ENCODE results near the gene TRMU.

TRMU gene

GRCh38 chr22:46338636-46339035, 3.1 kb downstream of the TRMU start:
- no peak for DNase-seq

DNA sequence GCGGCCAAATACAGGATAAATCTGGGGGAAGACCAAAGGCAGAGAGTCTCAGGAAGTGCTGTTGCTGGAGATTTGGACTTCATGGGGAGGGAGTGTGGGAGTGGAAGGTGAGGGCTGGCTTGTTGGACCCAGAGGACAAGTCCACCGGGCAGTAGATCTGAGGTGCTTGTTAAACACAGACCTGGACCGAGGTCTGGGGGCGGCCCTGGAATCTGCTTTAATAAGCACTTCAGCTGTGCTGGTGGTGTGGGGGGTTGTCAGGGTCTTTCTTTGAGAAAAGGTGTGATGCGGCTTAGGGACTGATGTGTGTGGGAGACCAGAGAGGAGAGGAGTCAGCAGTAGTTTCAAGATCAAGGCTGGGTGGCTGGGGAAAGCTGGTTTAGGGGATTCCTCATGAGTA, 4.4 kb downstream of the TRMU start:
- no peak for DNase-seq

- DNase-seq = no peak
Observed at GRCh38 chr22:46340676-46341075, 5.2 kb downstream of the TRMU start.

DNA sequence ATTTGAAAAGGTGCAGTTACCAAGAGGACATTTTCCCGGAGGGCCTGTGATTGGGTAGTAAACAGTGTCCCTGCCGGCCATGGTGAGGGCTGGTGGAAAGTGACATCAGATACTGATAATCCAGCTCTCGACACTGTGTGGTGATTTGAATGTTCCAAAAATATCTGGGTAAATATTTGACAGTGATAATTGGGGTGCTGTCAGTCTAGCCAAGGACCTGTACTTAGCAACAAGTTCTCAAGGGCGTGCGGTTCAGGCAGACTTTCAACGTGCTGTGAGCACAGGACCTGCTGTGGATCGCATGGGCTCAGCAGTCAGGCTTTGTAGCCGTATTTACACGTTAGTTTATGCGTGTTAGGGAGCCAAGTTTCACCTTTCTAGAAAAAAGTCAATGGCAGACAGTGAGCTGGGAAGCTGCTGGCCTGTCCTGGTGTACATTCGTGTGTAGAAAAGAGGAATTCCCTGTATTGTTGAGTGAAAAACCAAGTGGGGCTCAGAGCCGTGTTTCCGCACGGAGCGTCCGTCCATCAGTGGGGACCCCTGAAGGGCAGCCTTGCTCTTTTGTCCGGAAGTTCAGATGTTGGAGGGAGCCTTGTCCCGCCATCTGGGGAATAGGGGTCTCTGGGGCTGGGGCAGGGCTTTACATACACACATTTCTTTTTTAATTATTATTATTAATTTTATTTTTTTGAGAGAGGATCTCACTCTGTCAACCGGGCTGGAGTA, 11.3 kb downstream of the TRMU start:
- no peak for DNase-seq

- DNase-seq = no peak
Observed at GRCh38 chr22:46347646-46348045, 12.1 kb downstream of the TRMU start.

GRCh38 chr22:46348099-46348695, 12.7 kb downstream of the TRMU start:
- DNase-seq = no peak

DNA sequence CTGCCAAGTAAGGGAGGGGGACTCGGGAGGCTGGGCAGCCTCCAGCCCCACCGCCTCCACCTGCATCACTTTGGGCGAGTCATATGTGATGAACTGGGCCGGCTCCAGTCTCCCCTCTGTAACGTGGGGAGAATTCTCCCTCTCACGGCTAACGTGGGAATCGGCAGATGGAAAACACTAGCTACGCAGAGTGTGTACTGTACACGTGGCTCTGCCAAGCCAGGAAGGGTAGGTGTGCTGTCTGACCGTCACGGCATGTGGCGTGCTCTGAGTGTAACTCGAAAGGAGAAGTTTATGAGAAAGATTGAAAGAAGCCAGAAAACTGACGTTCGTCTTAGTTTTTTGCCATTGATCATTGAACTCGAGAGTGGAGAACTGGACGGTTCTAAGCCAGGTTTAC, 13.7 kb downstream of the TRMU start:
- DNase-seq = no peak

DNA sequence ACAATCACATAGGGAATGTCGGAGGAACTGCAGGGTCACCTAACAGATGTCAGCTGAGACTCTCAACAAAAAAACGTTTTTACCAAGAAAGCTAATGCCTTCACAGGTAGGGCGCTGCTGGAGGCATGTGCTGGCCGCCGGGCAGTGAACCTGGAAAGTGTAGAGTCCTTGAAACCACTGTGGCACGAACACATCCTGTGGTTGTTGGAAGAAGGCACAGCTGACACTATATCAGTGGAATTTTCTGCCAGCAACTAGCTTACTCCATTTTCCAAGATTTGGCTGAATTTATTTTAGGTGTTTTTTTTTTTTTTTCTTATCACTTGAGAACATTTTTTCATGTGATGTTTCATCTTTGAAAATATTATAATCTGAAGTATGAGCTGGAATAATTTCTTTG, 14.2 kb downstream of the TRMU start:
- no peak for DNase-seq

- no peak for DNase-seq
Observed at GRCh38 chr22:46350121-46350520, 14.6 kb downstream of the TRMU start.

- no peak for DNase-seq
Observed at GRCh38 chr22:46350646-46351045, 15.1 kb downstream of the TRMU start.

GRCh38 chr22:46351131-46351735, 15.7 kb downstream of the TRMU start:
- no peak for DNase-seq

- DNase-seq = no peak
Observed at GRCh38 chr22:46351767-46352166, 16.3 kb downstream of the TRMU start.

DNA sequence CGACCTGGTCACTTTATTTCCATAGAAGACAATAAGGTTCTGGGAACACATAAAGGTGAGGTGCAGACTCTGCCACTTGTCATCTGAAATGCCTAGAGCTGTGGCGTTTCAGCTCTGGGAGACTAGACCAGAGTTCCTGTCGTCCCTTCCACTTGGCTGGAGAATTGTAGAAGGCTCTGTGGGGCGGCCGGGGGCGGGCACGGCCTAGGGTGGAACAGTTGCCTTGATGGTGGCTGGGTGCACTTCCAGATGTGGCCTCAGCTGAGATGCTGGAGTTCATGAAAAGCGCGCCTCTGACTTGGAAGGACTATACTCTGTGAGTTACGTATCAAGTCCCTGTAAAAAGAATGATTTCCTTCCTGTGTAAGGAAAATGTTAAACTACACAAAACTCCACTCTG, 16.8 kb downstream of the TRMU start:
- DNase-seq = no peak

DNA sequence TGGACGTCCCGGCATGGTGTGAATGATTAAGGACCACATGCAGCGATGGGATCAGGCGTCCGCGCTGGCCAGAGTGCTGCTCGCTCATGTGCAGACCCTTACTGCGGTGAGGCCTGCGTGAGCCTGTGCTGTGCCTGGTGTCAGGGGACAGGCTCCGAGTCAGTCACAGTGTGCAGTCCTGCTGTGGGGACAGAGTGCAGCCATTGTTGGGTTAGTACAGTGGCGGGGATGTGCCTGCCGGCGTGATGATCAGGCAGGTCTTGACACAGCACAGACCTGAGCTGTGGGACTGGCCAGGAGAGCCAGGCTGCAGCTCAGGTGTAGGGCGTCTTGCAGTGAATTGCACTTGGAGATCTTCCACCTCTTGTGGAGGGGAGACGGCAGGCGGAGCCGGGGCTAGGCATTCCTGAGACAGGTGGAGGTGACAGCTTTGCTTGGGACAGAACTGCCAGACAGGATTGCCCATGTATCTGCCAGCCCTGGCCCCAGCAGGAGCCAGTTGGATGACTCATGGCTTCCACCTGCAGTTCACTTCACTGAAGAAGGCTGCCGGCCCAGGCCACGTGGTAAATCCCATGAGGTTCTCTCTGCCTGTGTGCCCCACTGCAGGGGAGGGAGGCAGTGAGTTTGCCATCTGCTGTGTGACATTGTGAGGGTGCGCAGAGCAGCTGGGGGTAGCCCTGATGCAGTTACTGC, 17.3 kb downstream of the TRMU start:
- DNase-seq = no peak

GRCh38 chr22:46353483-46354105, 18.1 kb downstream of the TRMU start:
- DNase-seq = no peak

DNA sequence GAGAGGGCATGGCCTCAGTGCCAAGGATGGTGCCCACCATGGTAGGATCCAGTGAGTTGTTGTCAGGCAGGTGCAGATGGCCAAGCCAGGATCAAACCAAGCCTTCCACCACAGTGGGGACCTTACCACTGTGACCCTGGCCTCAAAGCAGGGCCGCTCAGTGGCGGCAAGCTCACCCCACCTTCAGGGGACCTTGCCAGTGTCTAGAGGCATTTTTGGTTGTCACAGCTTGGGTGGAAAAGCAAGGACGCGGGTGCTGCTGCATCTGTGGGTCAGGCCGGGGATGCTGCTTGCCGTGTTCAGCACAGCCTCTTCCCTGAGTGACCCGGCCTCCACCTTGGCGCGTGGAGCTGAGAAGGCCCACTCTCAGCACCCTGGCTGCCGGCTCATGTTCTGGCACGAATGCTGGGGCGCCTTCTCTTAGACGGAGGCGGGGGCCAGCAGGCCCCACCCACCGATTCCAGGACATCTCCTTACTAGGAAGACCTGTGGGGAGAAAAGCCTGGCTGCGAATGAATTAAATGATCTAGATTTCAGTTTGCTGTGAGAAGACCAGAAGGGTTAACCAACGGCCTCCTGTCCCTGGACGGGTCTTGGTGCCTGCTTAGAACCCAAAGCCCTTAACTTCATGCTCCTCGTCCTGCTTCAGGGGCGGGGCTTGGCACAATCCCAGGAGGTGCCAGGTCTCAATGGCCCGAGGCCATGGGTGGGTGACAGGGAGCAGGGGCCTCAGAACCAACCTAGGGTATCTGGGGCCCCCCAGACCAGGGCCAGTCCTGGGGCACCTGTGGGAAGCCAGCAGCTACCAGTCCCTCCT, 18.9 kb downstream of the TRMU start:
- DNase-seq = no peak

- DNase-seq = no peak
Observed at GRCh38 chr22:46354993-46355305, 19.4 kb downstream of the TRMU start.

- DNase-seq = peak; percentile 24
Observed at GRCh38 chr22:46355369-46355995, 20.0 kb downstream of the TRMU start.

DNA sequence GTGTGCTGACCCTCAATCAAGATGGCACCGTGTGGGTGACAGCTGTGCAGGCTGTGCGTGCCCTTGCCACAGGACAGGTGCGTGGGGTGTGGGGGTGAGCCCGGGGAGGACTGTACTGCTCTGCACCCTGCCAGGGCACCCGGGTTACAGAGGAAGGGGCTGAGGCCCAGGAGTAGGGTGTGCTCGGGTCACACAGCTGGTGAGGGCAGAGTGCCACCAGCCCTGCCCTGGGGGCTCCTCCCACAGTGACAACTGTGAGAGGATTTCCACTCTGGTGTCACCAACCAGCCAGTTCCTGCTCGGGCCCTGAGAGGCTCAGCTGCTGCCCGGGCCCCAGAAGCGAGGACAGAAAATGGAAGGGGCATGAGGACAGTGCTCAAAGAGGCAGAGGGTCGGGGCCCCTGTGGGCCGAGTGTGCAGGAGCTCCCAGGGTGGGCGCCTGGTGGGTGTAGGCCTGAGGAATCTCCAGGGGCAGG, 20.5 kb downstream of the TRMU start:
- no peak for DNase-seq

GRCh38 chr22:46356496-46357480, 21.3 kb downstream of the TRMU start:
- DNase-seq = no peak
